Measurements from ENCODE around the gene USP24.

Gene USP24

GRCh38 chr1:55043011-55043410 is 172.2 kb downstream of the USP24 start:
- TF ChIP-seq EP300 (IDR thresholded peaks at IDR 0.05; ENCODE audit: borderline replicate concordance) (no peak), EGR1 (IDR thresholded peaks at IDR 0.05) (no peak), TAF1 (IDR thresholded peaks at IDR 0.05; ENCODE audit: low read depth) (no peak), CEBPB (IDR thresholded peaks at IDR 0.05) (no peak)

DNA sequence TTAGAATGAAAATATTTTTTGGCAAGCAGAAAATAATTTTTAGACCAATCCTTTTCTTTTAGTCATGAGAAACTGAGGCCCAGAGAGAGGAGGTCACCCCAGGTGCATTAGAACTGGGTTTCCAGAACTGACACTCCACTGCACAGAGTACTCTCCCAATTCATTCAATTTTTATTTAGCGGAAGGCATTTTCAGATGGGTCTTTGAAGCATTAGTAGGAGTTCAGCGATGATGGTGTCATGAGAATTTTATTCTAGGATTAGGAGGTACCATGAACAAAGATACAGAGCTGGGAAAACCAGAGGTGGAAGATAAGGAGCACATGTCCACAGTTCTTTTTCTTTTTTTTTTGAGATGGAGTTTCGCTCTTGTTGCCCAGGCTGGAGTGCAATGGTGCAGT is 173.6 kb downstream of the USP24 start:
- TF ChIP-seq EGR1 (IDR thresholded peaks at IDR 0.05) = no peak
- no peak for TF ChIP-seq TEAD4 (IDR thresholded peaks at IDR 0.05)
- TF ChIP-seq NFIC (IDR thresholded peaks at IDR 0.05) = no peak
- no peak for TF ChIP-seq EP300 (IDR thresholded peaks at IDR 0.05; ENCODE audit: borderline replicate concordance)
- TF ChIP-seq USF1 (IDR thresholded peaks at IDR 0.05) = no peak
- TF ChIP-seq RAD21 (IDR thresholded peaks at IDR 0.05; ENCODE audit: low read depth) = no peak
- TF ChIP-seq YY1 (IDR thresholded peaks at IDR 0.05; ENCODE audit: low read depth) = no peak
- TF ChIP-seq FOXM1 (IDR thresholded peaks at IDR 0.05; ENCODE audit: borderline replicate concordance, low read depth) = no peak
- TF ChIP-seq CEBPB (IDR thresholded peaks at IDR 0.05) = no peak
- TF ChIP-seq, protein P1, sequence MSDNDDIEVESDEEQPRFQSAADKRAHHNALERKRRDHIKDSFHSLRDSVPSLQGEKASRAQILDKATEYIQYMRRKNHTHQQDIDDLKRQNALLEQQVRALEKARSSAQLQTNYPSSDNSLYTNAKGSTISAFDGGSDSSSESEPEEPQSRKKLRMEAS (IDR thresholded peaks at IDR 0.05) = no peak
- TF ChIP-seq ZBTB7A (IDR thresholded peaks at IDR 0.05; ENCODE audit: low read depth) = no peak

DNA sequence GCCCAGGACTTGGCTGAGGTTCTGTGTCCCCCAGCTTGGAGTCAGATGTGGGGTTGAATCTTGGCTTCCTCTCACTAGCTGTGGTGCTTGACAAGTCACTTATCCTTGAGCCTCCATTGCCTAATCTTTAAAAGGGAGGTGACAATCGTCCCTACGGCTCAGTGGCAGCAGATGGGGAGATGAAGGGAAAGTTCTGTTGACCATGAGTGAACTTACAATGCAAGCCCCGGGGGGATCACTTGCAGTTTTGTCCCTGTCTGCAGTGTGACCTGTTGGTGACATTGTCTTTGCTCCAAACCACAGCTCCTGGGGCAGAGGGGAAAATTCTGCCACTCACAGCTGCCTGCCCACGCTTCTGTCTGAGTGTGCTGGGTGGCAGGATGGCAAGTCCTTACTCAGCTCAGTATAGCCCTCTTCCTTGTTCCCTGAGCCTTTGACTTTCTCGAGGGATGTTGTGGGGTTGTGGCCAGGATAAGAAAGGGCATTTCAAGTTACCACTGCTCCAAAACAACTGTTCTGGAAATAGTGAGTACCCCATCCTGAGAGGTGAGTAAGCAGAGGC is 174.2 kb downstream of the USP24 start:
- no peak for TF ChIP-seq FOXM1 (IDR thresholded peaks at IDR 0.05; ENCODE audit: borderline replicate concordance, low read depth)

GRCh38 chr1:55040083-55040932 is 174.9 kb downstream of the USP24 start:
- TF ChIP-seq NFIC (IDR thresholded peaks at IDR 0.05) = no peak
- TF ChIP-seq REST (IDR thresholded peaks at IDR 0.05; ENCODE audit: low read depth) = no peak
- no peak for TF ChIP-seq CREB1 (IDR thresholded peaks at IDR 0.05; ENCODE audit: low read depth)
- TF ChIP-seq CEBPB (IDR thresholded peaks at IDR 0.05) = no peak
- no peak for TF ChIP-seq EGR1 (IDR thresholded peaks at IDR 0.05)

DNA sequence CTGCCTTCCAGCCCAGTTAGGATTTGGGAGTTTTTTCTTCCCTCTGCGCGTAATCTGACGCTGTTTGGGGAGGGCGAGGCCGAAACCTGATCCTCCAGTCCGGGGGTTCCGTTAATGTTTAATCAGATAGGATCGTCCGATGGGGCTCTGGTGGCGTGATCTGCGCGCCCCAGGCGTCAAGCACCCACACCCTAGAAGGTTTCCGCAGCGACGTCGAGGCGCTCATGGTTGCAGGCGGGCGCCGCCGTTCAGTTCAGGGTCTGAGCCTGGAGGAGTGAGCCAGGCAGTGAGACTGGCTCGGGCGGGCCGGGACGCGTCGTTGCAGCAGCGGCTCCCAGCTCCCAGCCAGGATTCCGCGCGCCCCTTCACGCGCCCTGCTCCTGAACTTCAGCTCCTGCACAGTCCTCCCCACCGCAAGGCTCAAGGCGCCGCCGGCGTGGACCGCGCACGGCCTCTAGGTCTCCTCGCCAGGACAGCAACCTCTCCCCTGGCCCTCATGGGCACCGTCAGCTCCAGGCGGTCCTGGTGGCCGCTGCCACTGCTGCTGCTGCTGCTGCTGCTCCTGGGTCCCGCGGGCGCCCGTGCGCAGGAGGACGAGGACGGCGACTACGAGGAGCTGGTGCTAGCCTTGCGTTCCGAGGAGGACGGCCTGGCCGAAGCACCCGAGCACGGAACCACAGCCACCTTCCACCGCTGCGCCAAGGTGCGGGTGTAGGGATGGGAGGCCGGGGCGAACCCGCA is 175.7 kb downstream of the USP24 start, which contains the start of gene PCSK9:
TSS of gene PCSK9 (plus strand) at position 207 of the 741 bp plus-strand sequence. CDS start at position 497, 290 bp downstream.
- no peak for TF ChIP-seq TEAD4 (IDR thresholded peaks at IDR 0.05)
- TF ChIP-seq, protein P1 (IDR thresholded peaks at IDR 0.05) = peak; percentile 96
- peak; percentile 43; the same call in 1 of the 2 replicates for TF ChIP-seq CREB1 (IDR thresholded peaks at IDR 0.05; ENCODE audit: low read depth)

GRCh38 chr1:55038974-55039341 is 176.2 kb downstream of the USP24 start:
- TF ChIP-seq EGR1 (IDR thresholded peaks at IDR 0.05) (peak; percentile 55), REST (IDR thresholded peaks at IDR 0.05; ENCODE audit: low read depth) (no peak)

DNA sequence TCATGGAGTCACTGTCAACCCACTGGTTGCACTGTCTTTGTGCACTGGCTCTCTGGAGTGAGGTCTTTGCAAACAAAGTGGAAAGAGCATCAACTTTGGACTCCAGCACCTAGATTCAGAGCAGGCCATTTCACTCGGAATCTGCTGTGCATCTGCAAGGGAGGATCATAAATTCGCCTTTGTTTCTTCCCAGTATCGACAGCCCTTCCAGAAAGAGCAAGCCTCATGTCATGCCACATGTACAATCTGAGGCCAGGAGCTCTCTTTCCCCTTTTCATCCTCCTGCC is 176.7 kb downstream of the USP24 start:
- TF ChIP-seq EGR1 (IDR thresholded peaks at IDR 0.05) = no peak
- TF ChIP-seq REST (IDR thresholded peaks at IDR 0.05; ENCODE audit: low read depth) = no peak
- TF ChIP-seq RAD21 (IDR thresholded peaks at IDR 0.05; ENCODE audit: low read depth) = no peak
- TF ChIP-seq ZBTB7A (IDR thresholded peaks at IDR 0.05; ENCODE audit: low read depth) = no peak
- TF ChIP-seq TEAD4 (IDR thresholded peaks at IDR 0.05) = no peak
- no peak for TF ChIP-seq CEBPB (IDR thresholded peaks at IDR 0.05)
- no peak for TF ChIP-seq YY1 (IDR thresholded peaks at IDR 0.05; ENCODE audit: low read depth)
- no peak for TF ChIP-seq TAF1 (IDR thresholded peaks at IDR 0.05; ENCODE audit: low read depth)

All from Ishikawa (cell line).